Activated CD8-positive, alpha-beta memory T cell treated with anti-CD3 and anti-CD28 coated beads for 48 hours (primary cell): ENCODE measurements around the gene SNCAIP.

Experiments used
- DNase-seq, 3 experiments: peaks; one replicate each; pipeline ENCODE4 v3.0.0-alpha.2; 2020; ENCODE audit warnings: low read depth in 2 of 3, low spot score in 2 of 3

Gene SNCAIP

GRCh38 chr5:122423221-122423620 lies 111.2 kb downstream of the SNCAIP start:
- no peak for DNase-seq

GRCh38 chr5:122424132-122424531 lies 112.1 kb downstream of the SNCAIP start:
- DNase-seq: no peak

- DNase-seq: no peak
These were observed 114.3 kb downstream of the SNCAIP start for GRCh38 chr5:122426301-122426700.

DNA sequence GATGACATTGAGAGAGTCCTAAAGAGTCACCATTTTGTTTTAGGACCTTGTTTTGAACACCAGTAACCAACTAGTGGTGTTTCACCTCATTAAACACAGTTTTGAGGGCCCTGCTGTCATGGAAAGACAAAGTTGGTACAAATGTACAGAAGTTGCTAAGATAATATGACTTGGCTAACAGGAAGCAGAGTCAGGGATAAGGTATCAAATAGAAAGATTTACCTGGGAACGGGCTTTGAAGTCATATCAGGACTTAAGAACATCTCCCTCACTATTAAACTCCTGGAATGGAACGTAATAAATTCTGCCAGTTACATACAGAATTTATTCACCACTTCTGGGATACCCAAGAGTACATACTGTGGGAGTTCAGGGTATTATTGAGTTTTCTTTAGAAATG lies 115.6 kb downstream of the SNCAIP start:
- no peak for DNase-seq

GRCh38 chr5:122429545-122430318 lies 117.7 kb downstream of the SNCAIP start:
- no peak for DNase-seq

- DNase-seq: no peak
These were observed 118.2 kb downstream of the SNCAIP start for GRCh38 chr5:122430319-122430586.

- DNase-seq: no peak
These were observed 119.3 kb downstream of the SNCAIP start for GRCh38 chr5:122431298-122431697.

DNA sequence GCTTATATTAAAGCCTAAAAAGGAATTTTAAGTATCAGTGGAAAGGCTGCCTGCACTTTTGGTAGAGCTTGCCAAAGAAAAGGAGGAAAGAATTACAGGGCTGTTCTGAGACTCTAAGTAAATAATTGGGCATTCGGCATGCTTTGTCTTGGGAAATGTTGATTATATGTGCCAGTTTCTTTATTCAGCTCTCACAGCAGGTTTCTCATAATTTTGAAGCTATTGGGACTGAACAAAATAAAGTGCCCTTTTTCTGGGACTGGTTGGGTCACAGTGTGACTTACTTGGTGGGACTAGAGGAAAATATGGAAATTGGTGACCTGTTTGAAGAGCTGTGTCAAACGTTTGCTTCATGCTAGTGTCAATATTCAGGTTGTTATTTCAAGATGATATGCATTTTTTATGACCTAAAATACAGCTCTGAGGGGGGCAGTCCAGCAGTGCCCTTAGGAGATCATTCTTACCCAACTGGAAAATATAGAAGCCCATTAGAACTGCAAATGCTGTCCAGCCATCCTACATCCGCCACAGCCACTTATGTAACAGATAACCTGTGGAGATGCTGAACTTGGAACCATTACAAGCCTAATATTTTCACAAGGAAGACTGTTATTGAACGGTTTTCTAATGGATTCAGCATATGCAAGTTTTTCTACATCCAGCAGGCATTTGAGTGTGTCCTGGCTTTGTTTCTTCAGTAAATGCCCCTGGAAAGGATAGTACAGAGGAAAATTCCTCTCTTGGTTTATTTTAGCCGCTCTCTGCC lies 122.4 kb downstream of the SNCAIP start:
- DNase-seq: no peak

DNA sequence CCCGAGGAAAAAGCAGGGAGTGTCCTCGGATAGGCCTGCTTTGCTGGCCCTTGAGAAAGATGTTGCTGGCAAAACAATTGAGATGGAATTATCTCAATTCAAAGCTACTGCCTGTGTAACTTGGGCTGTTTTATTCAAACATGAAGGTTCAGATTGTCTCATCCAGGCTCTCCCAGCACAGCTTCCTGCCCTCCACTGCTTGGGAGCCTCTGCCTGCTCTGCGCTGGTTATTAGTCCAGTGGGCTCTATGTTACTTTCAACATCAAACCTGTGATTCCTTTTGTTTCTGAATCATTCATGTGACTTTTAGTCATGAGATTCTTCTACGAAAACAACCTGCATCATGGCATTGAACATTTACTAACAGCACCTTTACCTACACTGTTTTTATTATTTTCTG lies 123.2 kb downstream of the SNCAIP start:
- DNase-seq: no peak

- no peak for DNase-seq
These were observed 123.7 kb downstream of the SNCAIP start for GRCh38 chr5:122435761-122436160.

GRCh38 chr5:122436615-122437014 lies 124.6 kb downstream of the SNCAIP start:
- DNase-seq: no peak

- no peak for DNase-seq
These were observed 127.6 kb downstream of the SNCAIP start for GRCh38 chr5:122439645-122440044.

- DNase-seq: no peak
These were observed 130.9 kb downstream of the SNCAIP start for GRCh38 chr5:122442938-122443337.

DNA sequence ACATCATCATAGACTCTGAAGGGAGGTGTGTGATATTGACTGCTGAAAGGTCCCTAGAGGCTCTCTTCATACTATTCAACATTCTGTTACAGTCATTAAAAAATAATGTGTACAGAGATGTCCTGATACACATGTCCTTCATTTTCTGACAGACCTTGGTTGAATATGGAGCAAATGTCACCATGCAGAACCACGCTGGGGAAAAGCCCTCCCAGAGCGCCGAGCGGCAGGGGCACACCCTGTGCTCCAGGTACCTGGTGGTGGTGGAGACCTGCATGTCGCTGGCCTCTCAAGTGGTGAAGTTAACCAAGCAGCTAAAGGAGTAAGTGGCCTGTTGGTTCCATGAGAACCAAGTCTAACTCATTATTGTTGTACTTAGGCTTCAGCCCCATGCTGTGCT lies 132.4 kb downstream of the SNCAIP start:
- no peak for DNase-seq

- DNase-seq: no peak
These were observed 133.0 kb downstream of the SNCAIP start for GRCh38 chr5:122445070-122445469.

DNA sequence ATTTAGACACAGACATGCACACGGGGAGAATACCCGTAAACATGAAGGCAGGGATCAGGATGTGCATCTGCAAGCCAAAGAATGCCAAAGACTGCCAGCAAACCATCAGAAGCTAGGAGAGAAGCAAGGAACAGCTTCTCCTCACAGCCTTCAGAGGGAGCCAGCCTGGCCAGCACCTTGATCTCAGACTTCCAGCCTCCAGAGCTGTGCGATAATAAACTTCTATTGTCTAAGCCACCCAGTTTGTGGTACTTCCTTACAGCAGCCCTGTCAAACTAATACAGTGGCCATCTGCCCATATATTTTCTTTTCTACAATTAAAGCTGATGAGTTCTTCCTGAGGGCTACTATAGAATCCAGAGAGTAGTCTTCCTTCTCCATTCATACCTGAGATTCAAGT lies 135.0 kb downstream of the SNCAIP start:
- DNase-seq: no peak

DNA sequence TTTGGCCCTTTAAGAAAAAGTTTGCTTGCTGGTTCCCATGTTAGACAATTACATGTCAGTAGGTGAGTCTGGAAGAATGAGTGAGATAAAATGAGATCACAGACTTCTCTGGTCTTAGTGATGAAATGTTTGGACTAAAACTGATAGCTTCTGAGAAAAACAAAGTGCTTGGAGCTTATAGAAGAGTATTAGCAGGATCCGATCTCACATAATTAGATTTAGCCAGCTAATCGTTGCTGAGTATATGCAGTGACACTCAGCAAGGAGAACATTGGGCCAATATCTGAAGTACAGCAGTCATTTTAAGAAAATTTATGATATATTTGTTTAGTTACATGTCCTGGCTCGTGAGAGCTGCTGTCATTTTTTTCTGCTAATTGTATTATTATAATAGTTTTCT lies 135.8 kb downstream of the SNCAIP start:
- DNase-seq: no peak

DNA sequence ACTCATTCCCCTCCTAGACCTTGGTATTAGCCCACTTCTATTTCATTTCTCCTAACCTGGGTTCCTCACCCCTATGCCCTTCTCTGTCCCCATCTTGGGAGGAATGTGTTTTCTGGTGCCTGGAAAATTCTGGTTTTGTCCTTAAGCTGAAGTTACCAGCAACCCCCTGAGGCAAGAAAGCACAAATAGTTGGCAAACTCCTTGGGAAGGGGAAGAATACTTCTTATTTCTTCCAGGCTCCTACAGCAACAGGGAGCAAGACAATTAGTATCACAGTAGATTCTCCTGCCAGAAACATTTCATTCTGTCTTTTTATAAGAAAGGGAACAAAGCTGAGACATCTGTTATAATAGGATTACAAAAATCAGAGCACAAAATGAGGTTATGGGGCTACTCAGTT lies 142.5 kb downstream of the SNCAIP start:
- DNase-seq: no peak

DNA sequence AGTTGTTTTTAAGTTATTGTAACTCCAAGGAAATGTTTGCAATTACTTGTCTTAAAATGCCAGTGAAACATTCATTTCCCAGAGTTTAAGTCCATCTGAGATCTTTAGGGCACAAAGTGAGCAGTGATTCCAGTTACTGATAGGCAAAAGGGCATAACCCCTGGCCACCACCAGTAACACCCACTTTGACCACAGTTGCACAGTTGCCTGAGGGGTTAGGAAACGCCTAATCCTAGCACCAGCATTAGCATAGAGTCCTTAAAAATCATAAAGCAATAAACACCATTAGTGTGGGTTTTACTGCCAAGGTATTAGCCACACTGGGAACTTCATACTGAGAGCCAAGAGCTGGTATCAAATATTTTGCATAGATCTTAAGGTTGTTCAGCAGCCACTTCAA lies 143.9 kb downstream of the SNCAIP start:
- DNase-seq: no peak

DNA sequence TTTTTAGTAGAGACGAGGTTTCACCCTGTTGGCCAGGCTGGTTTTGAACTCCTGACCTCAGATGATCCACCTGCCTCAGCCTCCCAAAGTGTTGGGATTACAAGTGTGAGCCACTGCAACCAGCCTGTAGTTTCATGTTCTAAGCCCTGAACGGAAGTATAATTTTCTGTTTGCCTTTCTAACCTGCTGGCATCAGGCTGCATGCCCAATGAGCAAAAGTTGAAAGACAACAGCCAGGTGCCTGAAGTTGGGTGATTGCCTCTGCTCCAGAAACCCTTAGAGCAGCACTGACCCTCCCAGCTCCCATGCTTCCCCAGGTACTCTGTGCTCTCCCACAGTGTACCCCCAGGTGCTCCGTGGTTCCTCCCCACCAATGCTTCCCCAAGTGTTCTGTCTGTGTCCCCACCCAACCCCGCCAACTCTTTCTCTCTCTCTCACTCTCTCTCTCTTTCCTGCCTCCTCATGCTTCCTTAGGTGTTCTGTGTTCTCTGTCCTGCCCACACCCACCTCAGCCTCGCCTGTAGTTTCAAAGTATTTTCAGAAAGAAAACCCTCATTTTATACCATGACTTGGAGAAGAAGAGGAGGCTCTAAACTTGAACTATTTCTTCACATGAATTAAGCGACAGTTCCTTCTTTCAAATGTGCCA lies 145.3 kb downstream of the SNCAIP start:
- DNase-seq: no peak

GRCh38 chr5:122458278-122458872 lies 146.3 kb downstream of the SNCAIP start:
- DNase-seq: no peak

GRCh38 chr5:122462486-122462885 lies 150.4 kb downstream of the SNCAIP start:
- DNase-seq: no peak
